ENCODE results near the gene EEF1A1. TPM values are rescaled to one million over a fixed set of nuclear protein-coding genes. Genes with fewer than 3 reads are reported as not detected.
"Not testable (repeated sequence)": the region's sequence is repeated elsewhere in the genome, so short reads cannot be mapped to it uniquely, and the experiment has no call there.

The EEF1A1 gene
- 8,626 and 10,453 TPM in 2 replicates for total RNA-seq (2014; rRNA removed; shearing (Covaris generic))

DNA sequence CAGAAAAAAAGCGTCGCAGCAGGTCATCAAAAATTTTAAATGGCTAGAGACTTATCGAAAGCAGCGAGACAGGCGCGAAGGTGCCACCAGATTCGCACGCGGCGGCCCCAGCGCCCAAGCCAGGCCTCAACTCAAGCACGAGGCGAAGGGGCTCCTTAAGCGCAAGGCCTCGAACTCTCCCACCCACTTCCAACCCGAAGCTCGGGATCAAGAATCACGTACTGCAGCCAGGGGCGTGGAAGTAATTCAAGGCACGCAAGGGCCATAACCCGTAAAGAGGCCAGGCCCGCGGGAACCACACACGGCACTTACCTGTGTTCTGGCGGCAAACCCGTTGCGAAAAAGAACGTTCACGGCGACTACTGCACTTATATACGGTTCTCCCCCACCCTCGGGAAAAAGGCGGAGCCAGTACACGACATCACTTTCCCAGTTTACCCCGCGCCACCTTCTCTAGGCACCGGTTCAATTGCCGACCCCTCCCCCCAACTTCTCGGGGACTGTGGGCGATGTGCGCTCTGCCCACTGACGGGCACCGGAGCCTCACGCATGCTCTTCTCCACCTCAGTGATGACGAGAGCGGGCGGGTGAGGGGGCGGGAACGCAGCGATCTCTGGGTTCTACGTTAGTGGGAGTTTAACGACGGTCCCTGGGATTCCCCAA lies at the start of gene EEF1A1:
Gene EEF1A1 (minus strand): TSS at position 345 of the 663 bp plus-strand sequence. CDS start 1,006 bp downstream, outside the sequence.
- DNase-seq (ENCODE audit: low read depth): peak; percentile 100

GRCh38 chr6:73569121-73569520 lies 48.3 kb upstream of the EEF1A1 start:
- DNase-seq (ENCODE audit: low read depth): no peak

- DNase-seq (ENCODE audit: low read depth): peak; percentile 84
These were observed 46.2 kb upstream of the EEF1A1 start for GRCh38 chr6:73566954-73567591.

DNA sequence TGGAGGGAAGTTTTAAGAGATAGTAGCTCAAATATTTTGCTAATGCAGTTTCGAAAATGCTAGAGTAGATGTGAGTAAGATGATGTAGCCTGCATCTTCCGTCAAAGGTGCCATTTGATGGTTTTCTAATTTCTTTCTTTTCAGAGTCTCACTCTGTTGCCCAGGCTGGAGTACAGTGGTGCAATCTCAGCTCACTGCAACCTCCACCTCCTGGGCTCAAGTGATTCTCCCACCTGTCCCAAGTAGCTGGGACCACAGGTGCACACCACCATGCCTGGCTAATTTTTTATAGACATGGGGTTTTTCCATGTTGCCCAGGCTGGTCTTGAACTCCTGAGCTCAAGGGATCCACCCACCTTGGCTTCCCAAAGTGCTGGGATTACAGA lies 45.6 kb upstream of the EEF1A1 start:
- not testable (repeated sequence) for DNase-seq (ENCODE audit: low read depth)

DNA sequence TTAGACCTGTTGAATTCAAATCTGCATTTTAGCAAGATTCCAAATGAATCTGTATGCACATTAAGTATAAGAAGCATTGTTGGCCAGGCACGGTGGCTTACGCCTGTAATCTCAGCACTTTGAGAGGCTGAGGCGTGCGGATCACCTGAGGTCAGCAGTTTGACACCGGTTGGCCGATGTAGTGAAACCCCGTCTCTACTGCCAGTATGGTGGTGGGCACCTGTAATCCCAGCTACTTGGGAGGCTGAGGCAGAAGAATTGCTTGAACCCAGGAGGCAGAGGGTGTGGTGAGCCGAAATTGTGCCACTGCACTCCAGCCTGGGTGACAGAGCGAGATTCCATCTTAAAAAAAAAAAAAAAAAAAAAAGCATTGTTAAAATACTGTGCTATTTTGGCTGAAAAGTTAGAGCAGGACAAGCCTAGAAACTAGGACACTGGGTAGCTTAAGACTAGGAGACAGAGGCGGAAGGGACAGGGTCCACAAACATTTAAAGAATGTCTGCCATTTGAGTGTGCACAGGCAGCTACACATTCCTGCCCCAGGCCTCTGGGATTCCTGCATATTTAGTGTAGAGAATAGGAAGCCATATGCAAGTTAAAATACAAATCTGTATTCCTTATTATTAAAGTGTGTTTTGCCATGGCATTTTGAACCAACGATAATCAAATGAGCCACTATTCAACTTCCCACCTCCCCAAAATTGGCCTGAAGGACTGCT lies 45.1 kb upstream of the EEF1A1 start:
- peak; percentile 72 for DNase-seq (ENCODE audit: low read depth)

DNA sequence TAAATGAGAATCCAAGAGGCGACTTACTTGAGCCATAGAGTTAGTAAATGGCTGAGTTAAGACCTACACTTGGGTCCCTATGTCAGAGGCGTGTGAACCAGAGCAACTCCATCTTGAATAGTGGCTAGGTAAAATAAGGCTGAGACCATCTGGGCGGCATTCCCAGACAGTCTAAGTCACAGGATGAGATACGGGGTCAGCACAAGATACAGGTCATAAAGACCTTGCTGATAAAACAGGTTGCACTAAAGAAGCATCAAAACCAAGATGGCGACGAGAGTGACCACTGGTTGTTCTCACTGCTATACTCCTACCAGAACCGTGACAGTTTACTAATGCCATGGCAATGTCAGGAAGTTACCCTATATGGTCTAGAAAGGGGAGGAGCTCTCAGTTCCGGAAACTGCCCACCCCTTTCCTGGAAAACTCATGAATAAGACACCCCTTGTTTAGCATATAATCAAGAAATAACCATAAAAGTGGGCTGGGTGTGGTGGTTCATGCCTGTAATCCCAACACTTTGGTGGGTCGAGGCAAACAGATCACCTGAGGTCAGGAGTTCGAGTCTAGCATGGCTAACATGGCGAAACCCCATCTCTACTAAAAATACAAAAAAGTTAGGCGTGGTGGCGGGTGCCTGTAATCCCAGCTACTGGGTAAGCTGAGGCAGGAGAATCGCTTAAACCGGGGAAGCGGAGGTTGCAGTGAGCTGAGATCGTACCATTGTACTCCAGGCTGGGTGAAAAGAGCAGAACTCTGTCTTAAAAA lies 43.9 kb upstream of the EEF1A1 start:
- DNase-seq (ENCODE audit: low read depth): peak; percentile 30

DNA sequence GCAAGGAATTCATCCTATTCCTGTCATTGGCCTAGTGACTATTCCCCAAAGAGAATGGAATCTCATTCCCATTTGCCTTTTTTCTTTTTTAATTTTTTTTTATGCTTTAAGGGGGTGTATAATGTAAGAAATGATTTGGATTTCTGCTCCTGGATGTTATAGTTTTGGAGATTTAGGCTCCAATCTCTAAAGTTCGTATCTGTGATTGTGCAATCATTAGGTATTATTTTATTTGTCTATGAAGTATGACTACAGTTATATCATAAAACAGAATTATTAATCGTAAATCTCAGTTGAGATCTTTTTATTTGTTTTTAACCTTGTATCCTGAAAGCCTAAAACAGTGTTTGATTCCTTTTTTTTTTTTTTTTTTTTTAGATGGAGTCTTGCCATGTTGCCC lies 41.7 kb upstream of the EEF1A1 start:
- DNase-seq (ENCODE audit: low read depth): no peak

GRCh38 chr6:73560853-73561407 lies 40.1 kb upstream of the EEF1A1 start:
- DNase-seq (ENCODE audit: low read depth): no peak

GRCh38 chr6:73560182-73560732 lies 39.4 kb upstream of the EEF1A1 start:
- no peak for DNase-seq (ENCODE audit: low read depth)

GRCh38 chr6:73559399-73559794 lies 38.6 kb upstream of the EEF1A1 start:
- DNase-seq (ENCODE audit: low read depth): not testable (repeated sequence)

- no peak for DNase-seq (ENCODE audit: low read depth)
These were observed 38.0 kb upstream of the EEF1A1 start for GRCh38 chr6:73558624-73559398.

- DNase-seq (ENCODE audit: low read depth): peak; percentile 28
These were observed 36.0 kb upstream of the EEF1A1 start for GRCh38 chr6:73556836-73557235.

DNA sequence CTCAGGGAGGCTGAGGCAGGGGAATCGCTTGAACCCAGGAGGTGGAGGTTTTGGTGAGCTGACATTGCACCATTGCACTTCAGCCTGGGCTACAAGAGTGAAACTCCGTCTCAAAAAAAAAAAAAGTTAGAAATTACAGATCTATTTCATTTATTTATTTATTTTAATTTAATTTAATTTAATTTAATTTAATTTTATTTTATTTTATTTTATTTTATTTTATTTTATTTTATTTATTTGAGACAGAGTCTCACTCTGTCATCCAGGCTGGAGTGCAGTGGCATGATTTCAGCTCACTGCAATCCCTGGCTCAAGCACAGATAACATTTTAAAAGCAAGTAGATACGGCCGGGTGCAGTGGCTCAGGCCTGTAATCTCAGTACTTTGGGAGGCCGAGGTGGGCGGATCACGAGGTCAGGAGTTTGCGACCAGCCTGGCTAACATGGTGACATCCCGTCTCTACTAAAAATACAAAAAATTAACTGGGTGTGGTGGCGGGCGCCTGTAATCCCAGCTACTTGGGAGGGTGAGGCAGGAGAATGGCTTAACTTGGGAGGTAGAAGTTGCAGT lies 34.6 kb upstream of the EEF1A1 start:
- not testable (repeated sequence) for DNase-seq (ENCODE audit: low read depth)

DNA sequence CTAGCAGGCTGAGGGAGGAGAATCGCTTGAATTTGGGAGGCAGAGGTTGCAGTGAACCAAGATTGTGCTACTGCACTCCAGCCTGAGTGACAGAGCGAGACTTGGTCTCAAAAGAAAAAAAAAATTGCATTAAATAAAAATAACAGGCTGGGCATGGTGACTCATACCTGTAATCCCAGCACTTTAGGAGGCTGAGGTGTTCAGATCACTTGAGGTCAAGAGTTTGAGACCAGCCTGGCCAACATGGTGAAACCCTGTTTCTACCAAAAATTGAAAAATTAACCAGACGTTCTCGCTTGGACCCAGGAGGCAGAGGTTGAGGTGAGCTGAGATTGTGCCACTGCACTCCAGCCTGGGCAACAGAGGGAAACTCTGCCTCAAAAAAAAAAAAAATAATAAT lies 30.3 kb upstream of the EEF1A1 start:
- not testable (repeated sequence) for DNase-seq (ENCODE audit: low read depth)

DNA sequence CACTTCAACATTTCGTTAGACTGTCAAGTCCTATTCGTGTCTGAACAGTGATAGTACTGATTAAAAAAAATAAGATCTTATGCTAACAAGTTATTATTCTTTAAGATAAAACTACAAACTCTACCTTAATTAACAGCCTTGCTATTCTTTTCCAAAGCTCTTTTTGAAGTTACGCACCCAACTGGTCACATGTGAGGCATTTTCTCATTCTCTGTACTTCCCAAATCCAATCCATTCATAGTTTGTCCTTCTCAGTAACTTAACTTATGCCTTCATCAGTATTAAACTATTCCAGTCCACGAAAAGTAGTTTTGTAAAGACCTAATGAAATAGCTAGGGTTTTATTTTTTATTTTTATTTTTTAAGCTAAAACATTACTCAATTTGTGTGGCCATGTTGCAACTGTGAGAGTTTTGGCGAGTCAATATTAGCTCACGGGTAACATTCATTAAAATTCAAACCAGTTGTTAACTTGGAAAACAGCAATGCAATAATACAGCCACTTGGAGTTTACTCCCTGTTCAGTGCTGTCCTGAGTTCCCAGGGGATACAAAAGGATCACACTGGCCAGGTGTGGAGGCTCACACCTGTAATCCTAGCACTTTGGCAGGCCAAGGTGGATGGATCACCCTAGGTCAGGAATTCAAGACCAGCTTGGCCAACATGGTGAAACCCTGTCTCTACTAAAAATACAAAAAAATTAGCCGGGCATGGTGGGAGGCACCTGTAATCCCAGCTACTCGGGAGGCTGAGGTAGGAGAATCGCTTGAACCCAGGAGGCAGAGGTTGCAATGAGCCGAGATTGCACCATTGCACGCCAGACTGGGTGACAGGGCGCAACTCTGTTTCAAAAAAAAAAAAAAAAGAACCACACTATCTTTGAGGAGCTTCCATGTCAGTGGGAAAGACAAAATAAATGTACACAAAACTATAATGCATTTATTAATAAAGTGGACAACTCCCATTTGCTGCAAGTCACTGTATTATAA lies 27.9 kb upstream of the EEF1A1 start:
- no peak for DNase-seq (ENCODE audit: low read depth)

GRCh38 chr6:73547036-73547435 lies 26.2 kb upstream of the EEF1A1 start:
- DNase-seq (ENCODE audit: low read depth): no peak

DNA sequence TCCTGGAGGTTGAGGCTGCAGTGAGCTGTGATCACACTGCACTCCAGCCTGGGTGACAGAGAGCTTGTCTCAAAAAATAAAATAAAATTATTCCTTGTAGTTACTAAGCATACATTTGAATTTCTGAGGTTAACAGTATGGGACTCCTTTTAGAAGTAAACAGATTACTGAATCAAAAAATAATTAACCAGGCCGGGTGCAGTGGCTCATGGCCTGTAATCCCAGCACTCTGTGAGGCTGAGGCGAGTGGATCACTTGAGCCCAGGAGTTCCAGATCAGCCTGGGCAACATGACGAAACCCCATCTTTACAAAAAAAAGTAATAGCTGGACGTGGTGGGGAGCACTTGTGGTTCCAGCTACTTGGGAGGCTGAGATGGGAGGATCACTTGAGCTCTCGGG lies 22.1 kb upstream of the EEF1A1 start:
- DNase-seq (ENCODE audit: low read depth): no peak

DNA sequence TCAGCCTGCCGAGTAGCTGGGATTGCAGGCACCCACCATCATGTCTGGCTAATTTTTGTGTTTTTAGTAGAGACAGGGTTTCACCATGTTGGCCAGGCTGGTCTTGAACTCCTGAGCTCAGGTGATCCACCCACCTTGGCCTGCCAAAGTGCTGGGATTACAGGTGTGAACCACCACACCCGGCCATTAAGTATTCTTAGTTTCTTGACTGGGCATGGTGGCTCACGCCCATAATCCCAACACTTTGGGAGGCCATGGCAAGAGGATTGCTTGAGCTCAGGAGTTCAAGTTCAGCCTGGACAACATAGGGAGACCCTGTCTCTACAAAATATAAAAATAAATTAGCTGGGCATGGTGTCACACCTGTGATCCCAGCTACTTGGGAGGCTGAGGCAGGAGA lies 21.6 kb upstream of the EEF1A1 start:
- DNase-seq (ENCODE audit: low read depth): not testable (repeated sequence)

All from RPMI7951 (cell line).